Stimulated activated CD8-positive, alpha-beta memory T cell treated with anti-CD3 and anti-CD28 coated beads, Interleukin-15, amount 100 ng/mL, for 4 hours (primary cell): Measurements from ENCODE around the gene KHNYN.

Experiments used
- DNase-seq, 2 donors: peaks; one replicate each; pipeline ENCODE4 v3.0.0-alpha.2; 2020; ENCODE audit warnings: low read depth in 2 of 2

KHNYN gene

GRCh38 chr14:24401810-24402702 is 27.7 kb upstream of the KHNYN start:
- DNase-seq: no peak

GRCh38 chr14:24403294-24403998 is 26.3 kb upstream of the KHNYN start:
- DNase-seq: no peak

DNA sequence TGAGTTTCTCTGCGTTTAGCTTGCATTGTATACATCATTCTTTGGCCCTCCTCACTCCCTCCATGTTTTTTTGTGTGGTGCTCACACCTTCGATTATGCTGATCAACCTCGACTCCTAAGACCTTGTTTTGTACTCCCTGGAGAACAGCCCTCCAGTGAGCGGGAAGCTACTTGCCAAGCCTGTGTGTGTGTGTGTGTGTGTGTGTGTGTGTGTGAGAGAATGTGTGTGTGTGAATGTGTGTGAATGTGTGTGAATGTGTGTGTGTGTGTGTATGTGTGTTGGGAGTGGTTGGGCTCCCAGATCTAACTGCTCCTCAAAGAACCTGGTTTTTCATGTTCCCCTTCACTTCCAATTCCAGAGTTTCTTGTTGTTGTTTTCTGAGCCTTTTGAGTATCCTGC is 24.9 kb upstream of the KHNYN start:
- no peak for DNase-seq

GRCh38 chr14:24406416-24406815 is 23.3 kb upstream of the KHNYN start:
- no peak for DNase-seq

- no peak for DNase-seq
Measured at GRCh38 chr14:24407608-24408325, 22.0 kb upstream of the KHNYN start.

DNA sequence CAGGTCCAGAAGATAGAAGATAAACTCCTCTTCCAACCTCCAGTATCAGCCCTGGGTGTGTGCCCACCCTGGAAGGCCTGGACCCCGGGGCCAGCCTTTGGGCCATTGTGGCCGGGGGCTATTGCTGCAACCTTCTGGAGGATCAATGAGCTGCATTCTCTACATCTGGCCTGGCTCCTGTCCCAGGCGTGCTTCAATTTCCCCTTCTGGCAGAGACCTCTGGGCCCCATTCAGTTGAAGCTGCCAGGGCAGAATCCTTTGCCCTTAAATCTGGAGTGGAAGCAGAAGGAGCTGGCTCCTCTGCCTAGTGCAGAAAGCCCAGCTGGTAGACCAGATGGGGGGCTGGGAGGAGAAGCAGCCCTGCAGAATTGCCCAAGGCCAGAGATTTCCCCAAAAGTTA is 21.0 kb upstream of the KHNYN start:
- no peak for DNase-seq

DNA sequence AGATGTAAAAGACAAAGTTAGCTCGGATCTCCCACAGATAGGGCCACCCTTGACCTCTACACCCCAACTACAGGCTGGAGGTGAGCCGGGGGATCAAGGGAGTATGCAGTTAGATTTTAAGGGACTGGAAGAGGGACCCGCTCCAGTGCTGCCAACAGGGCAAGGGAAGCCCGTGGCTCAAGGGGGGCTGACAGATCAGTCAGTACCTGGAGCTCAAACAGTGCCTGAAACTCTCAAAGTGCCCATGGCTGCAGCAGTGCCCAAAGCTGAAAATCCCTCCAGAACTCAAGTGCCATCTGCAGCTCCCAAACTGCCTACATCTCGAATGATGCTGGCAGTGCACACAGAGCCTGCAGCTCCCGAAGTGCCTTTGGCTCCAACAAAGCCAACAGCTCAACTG is 20.6 kb upstream of the KHNYN start:
- no peak for DNase-seq

GRCh38 chr14:24409956-24410355 is 19.8 kb upstream of the KHNYN start:
- no peak for DNase-seq

GRCh38 chr14:24411443-24412389 is 18.0 kb upstream of the KHNYN start:
- DNase-seq: no peak

- no peak for DNase-seq
Measured at GRCh38 chr14:24414077-24414476, 15.7 kb upstream of the KHNYN start.

DNA sequence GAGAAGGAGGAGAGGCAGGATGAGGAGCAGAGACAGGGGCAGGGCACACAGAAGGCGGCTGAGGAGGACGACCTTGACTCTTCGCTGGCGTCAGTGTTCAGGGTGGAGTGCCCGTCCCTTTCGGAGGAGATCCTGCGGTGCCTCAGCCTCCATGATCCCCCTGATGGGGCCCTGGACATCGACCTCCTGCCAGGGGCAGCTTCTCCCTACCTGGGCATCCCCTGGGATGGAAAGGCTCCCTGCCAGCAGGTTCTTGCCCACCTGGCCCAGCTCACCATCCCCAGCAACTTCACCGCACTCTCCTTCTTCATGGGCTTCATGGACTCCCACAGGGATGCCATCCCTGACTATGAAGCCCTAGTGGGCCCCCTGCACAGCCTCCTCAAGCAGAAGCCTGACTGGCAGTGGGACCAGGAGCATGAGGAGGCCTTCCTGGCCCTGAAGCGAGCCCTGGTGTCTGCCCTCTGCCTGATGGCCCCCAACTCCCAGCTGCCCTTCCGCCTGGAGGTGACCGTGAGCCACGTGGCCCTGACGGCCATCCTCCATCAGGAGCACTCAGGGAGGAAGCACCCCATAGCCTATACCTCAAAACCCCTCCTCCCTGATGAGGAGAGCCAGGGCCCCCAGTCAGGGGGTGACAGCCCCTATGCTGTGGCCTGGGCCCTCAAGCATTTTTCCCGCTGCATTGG is 14.9 kb upstream of the KHNYN start:
- DNase-seq: no peak

GRCh38 chr14:24415421-24416253 is 14.1 kb upstream of the KHNYN start:
- no peak for DNase-seq

DNA sequence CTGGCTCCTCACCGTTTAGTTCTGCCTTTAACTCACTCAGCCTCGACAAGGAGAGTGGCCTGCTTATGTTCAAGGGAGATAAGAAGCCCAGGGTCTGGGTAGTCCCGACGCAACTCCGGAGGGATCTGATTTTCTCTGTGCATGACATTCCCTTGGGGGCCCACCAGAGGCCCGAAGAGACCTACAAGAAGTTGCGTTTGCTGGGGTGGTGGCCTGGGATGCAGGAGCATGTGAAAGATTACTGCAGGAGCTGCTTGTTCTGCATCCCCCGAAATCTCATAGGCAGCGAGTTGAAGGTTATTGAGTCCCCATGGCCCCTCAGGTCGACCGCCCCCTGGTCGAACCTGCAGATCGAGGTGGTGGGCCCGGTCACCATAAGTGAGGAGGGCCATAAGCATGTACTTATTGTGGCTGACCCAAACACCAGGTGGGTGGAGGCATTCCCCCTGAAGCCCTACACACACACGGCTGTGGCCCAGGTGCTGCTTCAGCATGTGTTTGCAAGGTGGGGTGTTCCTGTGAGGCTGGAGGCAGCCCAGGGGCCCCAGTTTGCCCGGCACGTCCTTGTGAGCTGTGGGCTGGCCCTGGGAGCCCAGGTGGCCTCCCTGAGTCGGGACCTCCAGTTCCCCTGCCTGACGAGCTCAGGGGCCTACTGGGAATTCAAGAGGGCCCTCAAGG is 13.4 kb upstream of the KHNYN start:
- DNase-seq: no peak

DNA sequence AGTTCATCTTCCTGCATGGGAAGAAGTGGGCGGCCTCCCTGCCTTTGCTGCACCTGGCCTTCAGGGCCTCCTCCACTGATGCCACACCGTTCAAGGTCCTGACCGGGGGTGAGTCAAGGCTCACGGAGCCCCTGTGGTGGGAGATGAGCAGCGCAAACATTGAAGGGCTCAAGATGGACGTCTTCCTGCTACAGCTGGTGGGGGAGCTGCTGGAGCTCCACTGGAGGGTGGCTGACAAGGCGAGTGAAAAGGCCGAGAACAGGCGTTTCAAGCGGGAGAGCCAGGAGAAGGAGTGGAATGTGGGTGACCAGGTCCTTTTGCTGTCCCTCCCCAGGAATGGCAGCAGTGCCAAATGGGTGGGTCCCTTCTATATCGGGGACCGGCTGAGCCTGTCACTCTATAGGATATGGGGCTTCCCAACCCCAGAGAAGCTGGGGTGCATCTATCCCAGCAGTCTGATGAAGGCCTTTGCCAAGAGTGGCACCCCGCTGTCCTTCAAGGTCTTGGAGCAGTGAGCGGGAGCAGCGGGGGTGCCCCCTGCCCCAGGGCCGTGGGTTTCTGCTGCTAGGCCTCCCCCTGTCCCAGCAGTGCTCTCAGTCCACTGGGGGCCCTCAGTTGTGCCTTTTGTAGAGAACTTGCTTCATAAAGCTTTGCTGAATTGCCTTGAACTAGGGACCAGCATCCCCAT is 12.7 kb upstream of the KHNYN start:
- no peak for DNase-seq

DNA sequence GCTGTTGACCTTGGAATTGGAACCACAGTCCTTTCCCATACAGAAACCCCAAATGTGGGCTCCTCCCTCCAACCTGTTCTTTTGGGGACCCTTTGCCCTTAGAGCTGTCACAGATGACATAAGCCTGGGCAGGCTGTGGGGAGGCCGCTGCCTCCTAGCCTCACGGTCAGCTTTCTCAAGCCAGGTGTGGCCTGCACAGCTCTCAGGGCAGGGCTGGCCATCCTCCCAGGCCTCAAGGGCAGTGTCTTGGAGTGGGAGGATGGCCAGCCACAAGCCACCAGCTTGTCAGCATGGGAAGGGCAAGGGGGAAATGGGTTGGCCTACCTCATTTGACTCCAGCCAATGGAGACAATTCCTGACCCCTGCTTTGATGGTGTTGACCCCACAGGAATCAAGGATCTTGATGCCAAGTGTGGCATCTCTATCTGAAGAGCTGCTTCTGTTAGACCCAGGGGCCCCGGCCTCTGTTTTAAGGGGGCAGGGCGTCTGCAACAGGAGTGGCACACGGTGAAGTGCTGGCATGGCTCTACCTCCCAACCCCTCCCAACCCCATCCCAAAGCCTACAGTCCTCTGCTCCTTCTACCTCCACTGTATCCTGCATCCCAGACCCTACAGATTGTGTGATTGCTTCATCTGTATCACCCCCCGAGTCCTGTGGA is 11.8 kb upstream of the KHNYN start:
- no peak for DNase-seq

GRCh38 chr14:24418492-24418873 is 11.3 kb upstream of the KHNYN start:
- DNase-seq: no peak

DNA sequence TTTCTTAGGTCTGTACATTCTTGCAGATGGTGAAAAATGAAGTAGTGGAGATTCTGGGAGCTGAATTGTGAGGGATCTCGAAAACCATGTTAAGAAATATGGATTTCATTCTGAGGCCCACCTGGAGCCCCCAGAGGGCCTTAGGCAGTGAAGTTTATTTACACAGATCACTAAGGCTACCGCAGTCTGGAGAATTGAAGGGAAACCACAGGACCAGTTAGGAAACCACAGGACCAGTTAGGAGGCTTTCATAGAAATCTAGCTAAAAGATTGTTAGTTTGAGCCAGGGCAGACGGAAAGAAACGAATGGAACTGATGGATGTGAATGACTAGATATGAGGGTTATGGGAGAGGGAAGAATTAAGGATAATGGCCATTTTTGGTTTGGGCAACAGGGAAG is 7.5 kb upstream of the KHNYN start:
- no peak for DNase-seq
